ENCODE measurements around the gene CACNB2. TPM values are rescaled to one million over a fixed set of nuclear protein-coding genes. Genes with fewer than 3 reads are reported as not detected.
A peak's percentile ranks its signal among the peaks of the same experiment; 100 is the strongest.

The CACNB2 gene
- total RNA-seq, 1 donor from 2014 or later = not detected

GRCh38 chr10:18450298-18450697, 310.1 kb downstream of the CACNB2 start:
- no peak overlapping the region for H3K4me3 Mint-ChIP-seq
- peaks cover 7% of the 10 kb centered on the region for H3K4me1 Mint-ChIP-seq
- no peak for TF ChIP-seq CTCF (IDR thresholded peaks at IDR 0.05)
- peaks cover 4% of the 10 kb centered on the region for H3K27me3 Mint-ChIP-seq
- DNase-seq = no peak
- POLR2A ChIA-PET = no interaction called here
- no peaks in the 10 kb centered on the region for H3K9me3 Mint-ChIP-seq
- intact Hi-C loops (cut with micrococcal nuclease) = no loop called here
- no peak overlapping the region for H3K27ac Mint-ChIP-seq
- no peak for ATAC-seq (ENCODE audit: low read depth)
- no peaks in the 10 kb centered on the region for H3K36me3 Mint-ChIP-seq (ENCODE audit: low read depth)
- CTCF ChIA-PET = no interaction called here

GRCh38 chr10:18455086-18455884, 315.1 kb downstream of the CACNB2 start:
- H3K27ac Mint-ChIP-seq = no peak overlapping the region
- DNase-seq (no peak), ATAC-seq (ENCODE audit: low read depth) (no peak)
- no peaks in the 10 kb centered on the region for H3K36me3 Mint-ChIP-seq (ENCODE audit: low read depth)
- peaks cover 20% of the 10 kb centered on the region for H3K4me1 Mint-ChIP-seq
- intact Hi-C loops (cut with micrococcal nuclease) = no loop called here
- no peak for TF ChIP-seq CTCF (IDR thresholded peaks at IDR 0.05)
- H3K4me3 Mint-ChIP-seq = no peak overlapping the region
- ChIA-PET POLR2A (no interaction called here), CTCF (no interaction called here)
- no peaks in the 10 kb centered on the region for H3K9me3 Mint-ChIP-seq
- H3K27me3 Mint-ChIP-seq = no peaks in the 10 kb centered on the region

- ChIA-PET POLR2A (no interaction called here), CTCF (no interaction called here)
- no peak for TF ChIP-seq CTCF (IDR thresholded peaks at IDR 0.05)
- intact Hi-C loops (cut with micrococcal nuclease) = no loop called here
- DNase-seq (no peak), ATAC-seq (ENCODE audit: low read depth) (peak; percentile 75)
- H3K4me3 Mint-ChIP-seq = no peak overlapping the region
- H3K4me1 Mint-ChIP-seq = peaks cover 20% of the 10 kb centered on the region
- H3K36me3 Mint-ChIP-seq (ENCODE audit: low read depth) = no peaks in the 10 kb centered on the region
- peak overlapping the region; percentile 3 for H3K27ac Mint-ChIP-seq
- no peaks in the 10 kb centered on the region for H3K9me3 Mint-ChIP-seq
- no peaks in the 10 kb centered on the region for H3K27me3 Mint-ChIP-seq
Observed at GRCh38 chr10:18456984-18457383, 316.8 kb downstream of the CACNB2 start.

GRCh38 chr10:18460032-18460431, 319.8 kb downstream of the CACNB2 start:
- Mint-ChIP-seq H3K27me3 (peaks cover 3% of the 10 kb centered on the region), H3K4me3 (no peak overlapping the region), H3K27ac (no peak overlapping the region), H3K9me3 (no peaks in the 10 kb centered on the region), H3K4me1 (peaks cover 20% of the 10 kb centered on the region), H3K36me3 (ENCODE audit: low read depth) (no peaks in the 10 kb centered on the region)
- intact Hi-C loops (cut with micrococcal nuclease) = no loop called here
- ChIA-PET CTCF (no interaction called here), POLR2A (no interaction called here)
- TF ChIP-seq CTCF (IDR thresholded peaks at IDR 0.05) = no peak
- no peak for ATAC-seq (ENCODE audit: low read depth)
- no peak for DNase-seq

GRCh38 chr10:18463673-18464211, 323.5 kb downstream of the CACNB2 start:
- Mint-ChIP-seq H3K36me3 (ENCODE audit: low read depth) (no peaks in the 10 kb centered on the region), H3K27ac (no peak overlapping the region), H3K4me1 (no peaks in the 10 kb centered on the region), H3K9me3 (no peaks in the 10 kb centered on the region), H3K4me3 (no peak overlapping the region), H3K27me3 (peaks cover 3% of the 10 kb centered on the region)
- intact Hi-C loops (cut with micrococcal nuclease) = no loop called here
- no peak for TF ChIP-seq CTCF (IDR thresholded peaks at IDR 0.05)
- DNase-seq (no peak), ATAC-seq (ENCODE audit: low read depth) (no peak)
- POLR2A ChIA-PET = no interaction called here
- CTCF ChIA-PET = no interaction called here
